Activated CD8-positive, alpha-beta memory T cell treated with anti-CD3 and anti-CD28 coated beads, Interleukin-2, amount 50 U/mL, for 1 hour (primary cell): ENCODE data around the gene DCPS.
"Not testable (repeated sequence)": the region's sequence is repeated elsewhere in the genome, so short reads cannot be mapped to it uniquely, and the experiment has no call there.

Experiments used
- DNase-seq: peaks from one replicate; pipeline ENCODE4 v3.0.0-alpha.2; 2020; ENCODE audit errors: extremely low read depth

The DCPS gene

GRCh38 chr11:126383339-126384335 lies 79.8 kb downstream of the DCPS start:
- no peak for DNase-seq

GRCh38 chr11:126384449-126385070 lies 80.7 kb downstream of the DCPS start:
- DNase-seq = no peak

- no peak for DNase-seq
Observed at GRCh38 chr11:126385991-126386728, 82.3 kb downstream of the DCPS start.

- DNase-seq = not testable (repeated sequence)
Observed at GRCh38 chr11:126386729-126387071, 82.8 kb downstream of the DCPS start.

- no peak for DNase-seq
Observed at GRCh38 chr11:126387857-126388256, 84.0 kb downstream of the DCPS start.

GRCh38 chr11:126390272-126390867 lies 86.5 kb downstream of the DCPS start:
- no peak for DNase-seq

- DNase-seq = no peak
Observed at GRCh38 chr11:126391286-126391954, 87.6 kb downstream of the DCPS start.

- DNase-seq = no peak
Observed at GRCh38 chr11:126391970-126392632, 88.2 kb downstream of the DCPS start.

GRCh38 chr11:126392633-126393013 lies 88.8 kb downstream of the DCPS start:
- DNase-seq = no peak

GRCh38 chr11:126393143-126393542 lies 89.3 kb downstream of the DCPS start:
- DNase-seq = no peak

- no peak for DNase-seq
Observed at GRCh38 chr11:126394036-126394435, 90.2 kb downstream of the DCPS start.

- DNase-seq = not testable (repeated sequence)
Observed at GRCh38 chr11:126394634-126395072, 90.8 kb downstream of the DCPS start.
